HG03460 (cell line): ENCODE measurements around the gene MBNL2.

Experiments used
- ATAC-seq: cut with Tn5 transposase; IDR thresholded peaks from one replicate; pipeline ENCODE4 v1.9.1; 2021; ENCODE audit not compliant: unreplicated experiment

MBNL2 gene

GRCh38 chr13:97267418-97268059 is 45.4 kb downstream of the MBNL2 start:
- ATAC-seq, result no peak

GRCh38 chr13:97268772-97269171 is 46.6 kb downstream of the MBNL2 start:
- ATAC-seq, result no peak

GRCh38 chr13:97269603-97270002 is 47.5 kb downstream of the MBNL2 start:
- ATAC-seq, result no peak

- ATAC-seq, result no peak
These were observed 50.4 kb downstream of the MBNL2 start for GRCh38 chr13:97272526-97272925.

- no peak for ATAC-seq
These were observed 51.3 kb downstream of the MBNL2 start for GRCh38 chr13:97273341-97273831.

- ATAC-seq, result no peak
These were observed 52.9 kb downstream of the MBNL2 start for GRCh38 chr13:97274829-97275649.

- no peak for ATAC-seq
These were observed 53.8 kb downstream of the MBNL2 start for GRCh38 chr13:97275776-97276501.

GRCh38 chr13:97276862-97277269 is 54.7 kb downstream of the MBNL2 start:
- ATAC-seq, result no peak

GRCh38 chr13:97278435-97279411 is 56.6 kb downstream of the MBNL2 start:
- no peak for ATAC-seq

GRCh38 chr13:97279913-97280312 is 57.8 kb downstream of the MBNL2 start:
- no peak for ATAC-seq

- no peak for ATAC-seq
These were observed 58.3 kb downstream of the MBNL2 start for GRCh38 chr13:97280478-97280877.

- no peak for ATAC-seq
These were observed 58.9 kb downstream of the MBNL2 start for GRCh38 chr13:97281028-97281427.

- no peak for ATAC-seq
These were observed 60.6 kb downstream of the MBNL2 start for GRCh38 chr13:97282705-97283104.

GRCh38 chr13:97283888-97284287 is 61.8 kb downstream of the MBNL2 start:
- no peak for ATAC-seq

- no peak for ATAC-seq
These were observed 62.4 kb downstream of the MBNL2 start for GRCh38 chr13:97284558-97284957.

- ATAC-seq, result no peak
These were observed 63.3 kb downstream of the MBNL2 start for GRCh38 chr13:97285221-97285955.

GRCh38 chr13:97286317-97287046 is 64.3 kb downstream of the MBNL2 start:
- ATAC-seq, result no peak

- no peak for ATAC-seq
These were observed 64.9 kb downstream of the MBNL2 start for GRCh38 chr13:97287047-97287383.

- ATAC-seq, result no peak
These were observed 66.4 kb downstream of the MBNL2 start for GRCh38 chr13:97288486-97288900.
